NOMO-1 treated with dmso at 0.1 percent for 144 hours (cell line): Measurements from ENCODE around the gene AKR1B1.

Experiments used
- DNase-seq: peaks from one replicate; lab custom pipeline; 2025; ENCODE audit not compliant: unreplicated experiment; lab: John Stamatoyannopoulos, UW

The AKR1B1 gene

DNA sequence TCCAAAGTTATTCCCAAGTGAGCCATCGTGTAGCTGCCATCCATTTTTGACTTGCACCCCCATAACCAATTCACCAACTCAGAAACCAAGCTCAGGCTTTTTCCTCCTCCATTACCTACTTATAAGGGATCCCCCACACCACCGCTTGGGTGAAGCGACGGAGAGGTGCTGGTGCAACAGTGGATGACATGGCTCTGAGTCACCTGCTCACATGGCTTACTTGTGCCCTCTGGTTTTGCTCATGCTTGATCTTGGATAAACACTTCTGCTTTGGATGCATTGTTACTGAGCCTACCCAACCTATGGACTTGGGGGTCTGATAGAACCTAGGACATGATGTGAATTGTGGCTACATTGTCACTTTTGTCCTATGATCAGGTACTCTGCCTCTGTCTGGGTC lies 12.0 kb upstream of the AKR1B1 start:
- no peak for DNase-seq

- no peak for DNase-seq
Observed at GRCh38 chr7:134469622-134470021, 10.7 kb upstream of the AKR1B1 start.

DNA sequence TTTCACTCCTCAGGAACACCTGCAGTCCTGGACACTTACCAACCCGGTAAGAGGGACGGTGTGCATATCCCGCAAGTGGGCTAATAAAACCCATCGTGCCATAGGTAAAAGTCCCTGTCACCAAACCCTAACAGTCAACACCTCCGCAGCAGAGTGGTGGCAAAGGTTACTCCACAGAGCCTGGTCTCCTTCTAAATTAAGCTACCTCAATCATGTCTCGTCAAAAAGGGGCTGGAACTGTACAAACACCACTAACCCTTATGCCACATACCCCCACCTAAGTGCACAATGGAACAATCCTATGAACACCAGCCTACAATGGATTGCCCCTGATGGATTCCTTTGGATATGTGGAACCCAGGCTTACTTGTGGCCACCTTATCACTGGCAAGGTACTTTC lies 9.6 kb upstream of the AKR1B1 start:
- DNase-seq = no peak

GRCh38 chr7:134468054-134468453 lies 9.2 kb upstream of the AKR1B1 start:
- DNase-seq = no peak

DNA sequence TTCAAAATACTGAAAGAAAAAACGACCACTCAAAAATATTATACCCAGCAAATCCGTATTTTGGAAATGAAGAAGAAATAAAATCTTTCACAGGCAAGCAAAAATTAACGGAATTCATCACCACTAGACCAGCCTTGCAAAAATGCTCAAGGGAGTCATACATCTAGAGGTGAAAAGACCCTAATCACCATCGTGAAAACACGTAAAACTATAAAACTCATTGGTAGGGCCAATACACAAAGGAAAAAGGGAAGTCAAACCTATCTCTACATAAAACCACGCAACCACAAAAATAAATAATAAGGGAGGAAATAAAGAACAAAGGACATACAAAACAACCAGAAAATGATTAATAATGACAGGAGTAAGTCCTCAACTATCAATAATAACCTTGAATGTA lies 6.6 kb upstream of the AKR1B1 start:
- no peak for DNase-seq

- no peak for DNase-seq
Observed at GRCh38 chr7:134464496-134464895, 5.6 kb upstream of the AKR1B1 start.

DNA sequence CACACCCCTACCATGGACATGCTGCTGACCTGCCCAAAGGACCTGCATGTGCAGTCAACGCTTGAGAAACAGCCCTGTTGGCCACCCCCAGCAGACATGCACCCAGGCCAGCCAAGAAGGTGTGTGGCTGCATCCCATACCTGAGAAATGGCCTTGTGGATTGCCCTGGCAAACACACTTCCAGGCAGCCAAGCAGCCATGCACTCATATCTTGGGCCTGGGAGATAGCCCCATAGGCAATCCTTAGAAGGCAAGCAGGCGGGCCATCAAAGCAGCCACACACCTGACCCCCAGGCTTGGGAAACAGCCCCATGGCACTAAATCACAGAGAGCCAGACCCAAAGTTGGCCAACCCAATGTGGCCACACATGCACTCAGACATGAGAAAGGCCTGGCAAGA lies 4.9 kb upstream of the AKR1B1 start:
- no peak for DNase-seq

DNA sequence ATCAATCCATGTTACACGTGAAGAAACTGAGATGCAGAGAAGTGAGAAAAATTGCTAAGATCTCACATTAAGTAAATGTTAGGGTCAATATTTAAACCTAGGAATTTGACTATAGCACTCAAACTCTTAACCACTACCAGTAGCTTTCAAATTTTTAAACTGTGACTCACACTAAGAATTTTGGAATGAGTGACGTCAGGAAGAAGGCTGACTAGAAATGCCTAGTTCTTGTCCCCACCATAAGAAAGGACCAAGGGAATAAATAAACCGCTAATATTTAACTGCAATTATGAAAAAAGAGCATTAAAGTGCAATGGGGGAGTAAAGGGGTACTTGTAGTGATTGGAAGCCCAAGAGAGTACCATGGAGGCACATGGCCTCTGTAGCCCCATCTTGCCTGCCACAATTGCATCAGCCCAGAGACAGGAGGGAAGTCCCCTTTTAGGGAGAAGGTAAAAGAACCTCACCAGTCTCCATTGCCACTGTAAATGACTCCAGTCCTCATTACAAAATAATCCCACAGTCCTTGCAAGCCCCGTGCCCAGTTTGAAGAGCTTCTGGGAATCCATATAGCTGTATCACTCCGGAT lies 3.5 kb upstream of the AKR1B1 start:
- DNase-seq = no peak

- no peak for DNase-seq
Observed at GRCh38 chr7:134461916-134462315, 3.0 kb upstream of the AKR1B1 start.

- no peak for DNase-seq
Observed at GRCh38 chr7:134459981-134460380, 1.1 kb upstream of the AKR1B1 start.

GRCh38 chr7:134458341-134458805 lies 527 bp downstream of the AKR1B1 start:
- no peak for DNase-seq

- DNase-seq = no peak
Observed at GRCh38 chr7:134457210-134457609, 1.7 kb downstream of the AKR1B1 start.

GRCh38 chr7:134454277-134454676 lies 4.6 kb downstream of the AKR1B1 start:
- DNase-seq = no peak

DNA sequence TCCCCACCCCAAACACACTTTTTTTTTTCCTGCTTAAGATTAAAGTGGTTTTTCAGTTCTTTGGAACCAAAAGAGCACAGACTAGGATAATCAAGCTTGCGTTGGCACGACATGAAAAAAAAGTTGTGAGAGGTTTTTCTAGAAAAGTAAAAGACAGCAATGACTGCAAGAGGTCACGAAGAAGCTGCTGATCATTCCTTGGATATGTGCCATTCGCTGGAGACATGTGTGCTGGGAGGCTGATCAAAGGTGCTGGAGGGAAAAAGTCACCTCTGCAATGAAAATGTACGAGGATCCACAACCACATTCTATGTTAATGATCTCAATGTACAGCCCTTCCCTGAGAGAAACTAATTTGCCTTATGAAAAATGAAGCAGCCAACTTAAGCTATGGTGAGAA lies 5.4 kb downstream of the AKR1B1 start:
- DNase-seq = no peak

GRCh38 chr7:134452991-134453473 lies 5.9 kb downstream of the AKR1B1 start:
- DNase-seq = no peak

DNA sequence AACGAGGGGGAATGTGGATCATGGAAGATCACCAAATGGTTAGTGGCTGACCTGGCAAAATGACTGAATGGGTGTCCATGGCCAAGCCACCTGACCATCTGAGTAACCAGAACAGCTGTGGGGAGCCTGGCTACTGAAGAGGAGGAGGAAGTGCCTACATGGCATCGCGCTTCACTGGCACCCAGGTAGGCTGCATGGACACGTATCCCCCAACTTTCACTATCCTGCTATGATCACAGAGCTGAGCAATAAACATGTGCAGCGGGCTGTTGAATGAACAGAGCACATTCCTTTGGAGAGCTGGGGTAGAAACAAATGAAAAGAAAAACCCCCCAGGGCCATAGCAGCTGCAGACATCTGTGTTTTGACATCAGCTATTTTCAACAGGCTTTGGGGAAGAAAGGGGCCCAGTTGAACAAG lies 6.5 kb downstream of the AKR1B1 start:
- no peak for DNase-seq

DNA sequence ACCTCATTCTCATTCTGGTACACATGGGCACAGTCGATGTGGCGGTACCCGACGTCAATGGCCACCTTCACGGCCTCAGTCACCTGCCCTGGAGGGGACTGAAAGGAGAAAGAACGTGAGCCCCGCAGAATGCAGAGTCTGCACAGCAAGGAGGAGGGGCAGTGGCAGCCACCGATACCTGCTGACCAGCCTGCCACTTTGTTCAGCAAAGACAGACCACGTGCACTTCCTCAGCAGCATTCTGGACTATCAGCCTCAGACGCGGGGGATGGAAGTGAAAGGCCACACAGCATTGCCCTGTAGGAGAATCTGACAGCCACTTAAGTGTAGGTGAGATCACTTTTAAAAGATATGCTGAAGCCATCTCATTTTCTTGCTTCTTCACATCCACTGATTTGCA lies 7.2 kb downstream of the AKR1B1 start:
- DNase-seq = no peak

DNA sequence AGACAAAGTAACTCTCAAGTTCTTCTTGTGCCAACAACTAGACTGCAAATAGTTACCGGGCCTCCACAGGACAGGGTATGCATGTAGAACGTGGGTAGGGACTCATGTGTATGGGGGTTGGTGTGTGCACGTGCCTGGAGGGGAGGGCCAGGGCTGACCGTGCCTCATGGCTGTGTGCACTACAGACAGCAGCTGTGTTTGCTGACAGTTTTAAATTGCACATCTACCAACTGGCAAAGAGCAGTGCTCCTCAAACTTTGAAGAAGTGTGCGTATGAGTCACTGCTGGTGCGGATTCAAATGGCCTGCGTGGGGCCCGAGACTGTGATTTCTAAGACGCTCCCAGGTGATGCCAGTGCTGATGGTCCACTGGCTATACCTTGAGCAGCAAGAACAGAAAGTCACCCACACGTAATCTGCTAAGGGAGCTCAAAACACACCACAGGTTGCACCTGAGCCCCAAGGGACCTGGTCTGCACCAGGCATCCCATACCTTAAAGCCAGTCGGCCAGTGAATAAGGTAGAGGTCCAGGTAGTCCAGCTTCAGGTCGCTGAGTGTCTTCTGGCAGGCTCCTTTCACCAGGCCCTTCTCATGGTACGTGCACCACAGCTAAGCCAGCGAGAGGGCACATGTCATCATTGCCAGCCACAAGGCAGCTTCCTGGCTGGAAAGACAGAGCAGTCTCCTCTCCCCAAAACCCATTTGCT lies 8.5 kb downstream of the AKR1B1 start:
- DNase-seq = no peak

GRCh38 chr7:134449680-134450079 lies 9.2 kb downstream of the AKR1B1 start:
- DNase-seq = no peak

- no peak for DNase-seq
Observed at GRCh38 chr7:134448356-134449229, 10.3 kb downstream of the AKR1B1 start.

DNA sequence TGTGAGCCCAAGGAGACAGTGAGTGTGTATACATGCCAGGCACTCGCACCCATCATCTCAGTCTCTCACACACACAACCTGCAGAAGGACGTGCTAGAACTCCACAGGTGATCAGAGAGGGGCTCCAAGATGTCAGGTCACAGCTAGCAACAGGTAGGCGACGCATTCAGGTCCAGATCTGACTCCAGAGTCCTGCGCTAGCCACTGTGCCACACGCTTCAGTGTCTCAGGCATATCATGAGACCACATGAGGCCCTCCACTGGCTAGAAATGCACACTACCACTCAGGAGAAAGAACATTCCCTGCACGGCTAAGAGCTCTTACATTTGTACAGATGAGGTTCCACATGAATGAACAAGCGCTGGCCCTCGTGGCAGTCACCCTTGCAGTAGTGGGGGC lies 11.5 kb downstream of the AKR1B1 start:
- DNase-seq = no peak

- no peak for DNase-seq
Observed at GRCh38 chr7:134446923-134447322, 12.0 kb downstream of the AKR1B1 start.
